Kidney (tissue), 14 donors: ENCODE data around the gene ZNF717. TPM values are rescaled to one million over a fixed set of nuclear protein-coding genes. Genes with fewer than 3 reads are reported as not detected.
"Not testable (repeated sequence)": the region's sequence is repeated elsewhere in the genome, so short reads cannot be mapped to it uniquely, and the experiment has no call there.

Experiments
- DNase-seq, 5 donors: peaks; one replicate each; pipeline ENCODE4 v3.0.0-alpha.2; 2013 to 2020
- FAIRE-seq: peaks from 2 replicates; lab custom pipeline; 2012; peaks lifted over from hg19 to GRCh38; lab: Jason Lieb, UNC
- H3K27ac ChIP-seq, 2 donors: one replicate each; pipeline ENCODE4 v1.7.0; 2013; ENCODE audit warnings: low read depth in 2 of 2, low read length in 2 of 2, inconsistent platforms in 1 of 2
- H3K27me3 ChIP-seq: one replicate; pipeline ENCODE4 v1.7.1; 2013; ENCODE audit warnings: low read length, inconsistent platforms; ENCODE audit not compliant: control insufficient read depth, insufficient read depth
- H3K36me3 ChIP-seq, 3 donors: one replicate each; pipeline versions ENCODE4 v1.7.0 to v1.7.1; 2013; ENCODE audit warnings: low read length in 3 of 3, control low read depth in 1 of 3, inconsistent platforms in 1 of 3; ENCODE audit not compliant: insufficient read depth in 3 of 3, control insufficient read depth in 2 of 3
- H3K4me1 ChIP-seq, 3 donors: one replicate each; pipeline versions ENCODE4 v1.7.0 to v1.7.1; 2013; ENCODE audit warnings: low read length in 3 of 3, inconsistent platforms in 1 of 3, low read depth in 1 of 3; ENCODE audit not compliant: control insufficient read depth in 2 of 3, insufficient read depth in 2 of 3
- H3K4me3 ChIP-seq, 3 donors: one replicate each; pipeline versions ENCODE4 v1.7.0 to v1.8.1; 2013; ENCODE audit warnings: low read length in 3 of 3, control low read depth in 1 of 3, inconsistent platforms in 1 of 3
- H3K9ac ChIP-seq, 3 donors: one replicate each; pipeline versions ENCODE4 v1.7.0 to v1.7.1; 2013; ENCODE audit warnings: low read length in 3 of 3, control low read depth in 1 of 3, inconsistent platforms in 1 of 3
- H3K9me3 ChIP-seq, 3 donors: one replicate each; pipeline versions ENCODE4 v1.7.0 to v1.7.1; 2013; ENCODE audit warnings: low read length in 3 of 3, control low read depth in 1 of 3, inconsistent platforms in 1 of 3; ENCODE audit not compliant: control insufficient read depth in 2 of 3, insufficient read depth in 1 of 3
- CTCF ChIP-seq: IDR thresholded peaks from 3 replicates; pipeline ENCODE4 v1.5.1; 2012; ENCODE audit warnings: mild to moderate bottlenecking, moderate library complexity, borderline replicate concordance; ENCODE audit not compliant: insufficient read depth; ENCODE audit errors: extremely low read depth
- intact Hi-C: fragments of 100-400 bp; cut with DNase I; formaldehyde crosslinking; loops from one replicate; pipeline ENCODE4 v1.11.1; 2022
- polyA plus RNA-seq: library from polyadenylated mRNA; stranded (reverse); fragments of 350-450 nt; fragmentation: Illumina TruSeq; extraction: RNeasy Lipid Tissue Mini Kit (QIAGEN cat#74804); gene quantifications from one replicate; pipeline ENCODE4 v1.2.3, GENCODE V29; 2014; ENCODE audit warnings: low read depth, low replicate concordance; ENCODE audit not compliant: insufficient read depth
- total RNA-seq: library from RNA; stranded (reverse); fragmentation: NEBNext Ultra II Directional; extraction: Animal tissue kit (Norgen Biotek cat#: 25700); gene quantifications from one replicate; pipeline ENCODE4 v1.2.1, GENCODE V29; 2021
- donor health status: control.
- donor health status: control.
- donor health status: control.
- donor health status: control.
- donor health status: control.
- donor health status: DM: yes; HTN: yes; CAD: no.
- donor health status: Normal renal cell carcinoma (clear cell type).

ZNF717 gene
- total and polyA plus RNA-seq, 2 donors from 2014 or later = 12.8 to 19.8 TPM

- no peaks in the 10 kb centered on the region for H3K4me1 ChIP-seq
- DNase-seq (no peak), FAIRE-seq (no peak)
- no peak for TF ChIP-seq CTCF
- no peak overlapping the region for H3K9ac ChIP-seq
- intact Hi-C loops = no loop called here
- no peaks in the 10 kb centered on the region for H3K9me3 ChIP-seq
- no peaks in the 10 kb centered on the region for H3K27me3 ChIP-seq
- no peak overlapping the region for H3K27ac ChIP-seq
- no peak overlapping the region for H3K4me3 ChIP-seq
- H3K36me3 ChIP-seq = no peaks in the 10 kb centered on the region
Observed at GRCh38 chr3:75814797-75815196, 29.4 kb upstream of the ZNF717 start.

- Histone ChIP-seq H3K9ac (no peak overlapping the region), H3K27ac (no peak overlapping the region), H3K36me3 (peaks cover 5 to 10% (median 6%) of the 10 kb centered on the region in 3 donors), H3K9me3 (peaks cover 0 to 8% (median 2%) of the 10 kb centered on the region in 3 donors), H3K27me3 (no peaks in the 10 kb centered on the region), H3K4me1 (peaks cover 0 to 2% (median 0%) of the 10 kb centered on the region in 3 donors), H3K4me3 (no peak overlapping the region)
- no peak for TF ChIP-seq CTCF
- FAIRE-seq (no peak), DNase-seq (no peak)
- intact Hi-C loops = no loop called here
Observed at GRCh38 chr3:75782506-75782905, 2.8 kb downstream of the ZNF717 start.

- FAIRE-seq (no peak), DNase-seq (no peak)
- intact Hi-C loops = no loop called here
- H3K9me3 ChIP-seq = peaks cover 0 to 11% (median 2%) of the 10 kb centered on the region in 3 donors
- H3K4me1 ChIP-seq = peaks cover 0 to 2% (median 0%) of the 10 kb centered on the region in 3 donors
- TF ChIP-seq CTCF = no peak
- no peak overlapping the region for H3K9ac ChIP-seq
- no peak overlapping the region for H3K4me3 ChIP-seq
- no peaks in the 10 kb centered on the region for H3K27me3 ChIP-seq
- peaks cover 5 to 10% (median 6%) of the 10 kb centered on the region in 3 donors for H3K36me3 ChIP-seq
- H3K27ac ChIP-seq = no peak overlapping the region
Observed at GRCh38 chr3:75781079-75781745, 4.1 kb downstream of the ZNF717 start.

GRCh38 chr3:75777742-75778141 lies 7.6 kb downstream of the ZNF717 start:
- H3K36me3 ChIP-seq, H3K9ac ChIP-seq, H3K4me3 ChIP-seq, DNase-seq, H3K27me3 ChIP-seq, H3K27ac ChIP-seq, FAIRE-seq, H3K4me1 ChIP-seq, intact Hi-C loops: not testable (repeated sequence)
- peaks cover 0 to 11% (median 2%) of the 10 kb centered on the region in 3 donors for H3K9me3 ChIP-seq

- intact Hi-C loops, FAIRE-seq, H3K9ac ChIP-seq, H3K4me3 ChIP-seq, H3K9me3 ChIP-seq, DNase-seq, H3K27ac ChIP-seq, H3K27me3 ChIP-seq, H3K4me1 ChIP-seq: not testable (repeated sequence)
- peaks cover 2 to 17% (median 3%) of the 10 kb centered on the region in 3 donors for H3K36me3 ChIP-seq
Observed at GRCh38 chr3:75771631-75772030, 13.7 kb downstream of the ZNF717 start.
